RCC 7860 (cell line): Measurements from ENCODE around the gene MAP3K1.
"Not testable (repeated sequence)": the region's sequence is repeated elsewhere in the genome, so short reads cannot be mapped to it uniquely, and the experiment has no call there.

ENCODE experiments used
- DNase-seq: peaks from one replicate; pipeline ENCODE4 v3.0.0-alpha.2; 2015; ENCODE audit warnings: low spot score
- FAIRE-seq: peaks from 2 replicates; lab custom pipeline; 2012; peaks lifted over from hg19 to GRCh38; lab: Jason Lieb, UNC

Gene MAP3K1

GRCh38 chr5:56814963-56815657 lies at the start of gene MAP3K1:
Gene MAP3K1 (plus strand): TSS chr5:56815549. CDS start chr5:56815574, 25 bp downstream.
- FAIRE-seq (no peak), DNase-seq (peak; percentile 53)

GRCh38 chr5:56766926-56767325 lies 48.4 kb upstream of the MAP3K1 start:
- DNase-seq (no peak), FAIRE-seq (no peak)

GRCh38 chr5:56769875-56770604 lies 45.3 kb upstream of the MAP3K1 start:
- no peak for FAIRE-seq
- no peak for DNase-seq

GRCh38 chr5:56772767-56773166 lies 42.6 kb upstream of the MAP3K1 start:
- no peak for FAIRE-seq
- DNase-seq: no peak

- FAIRE-seq (no peak), DNase-seq (no peak)
These were observed 40.4 kb upstream of the MAP3K1 start for GRCh38 chr5:56774957-56775356.

GRCh38 chr5:56776212-56776846 lies 39.0 kb upstream of the MAP3K1 start:
- DNase-seq, FAIRE-seq: not testable (repeated sequence)

- FAIRE-seq: no peak
- no peak for DNase-seq
These were observed 32.1 kb upstream of the MAP3K1 start for GRCh38 chr5:56783261-56783660.

- DNase-seq (no peak), FAIRE-seq (no peak)
These were observed 29.0 kb upstream of the MAP3K1 start for GRCh38 chr5:56786346-56786745.

- FAIRE-seq (no peak), DNase-seq (no peak)
These were observed 24.0 kb upstream of the MAP3K1 start for GRCh38 chr5:56791396-56791795.

- FAIRE-seq: no peak
These were observed 16.8 kb upstream of the MAP3K1 start for GRCh38 chr5:56798521-56798920.

GRCh38 chr5:56800186-56800585 lies 15.2 kb upstream of the MAP3K1 start:
- no peak for FAIRE-seq
- DNase-seq: no peak

More at GRCh38 chr5:56798521-56798920, 16.8 kb upstream of the MAP3K1 start:
- no peak for DNase-seq

- no peak for DNase-seq
- FAIRE-seq: no peak
These were observed 14.1 kb upstream of the MAP3K1 start for GRCh38 chr5:56801256-56801655.

- DNase-seq (no peak), FAIRE-seq (no peak)
These were observed 13.1 kb upstream of the MAP3K1 start for GRCh38 chr5:56802205-56802604.

GRCh38 chr5:56803025-56803424 lies 12.3 kb upstream of the MAP3K1 start:
- no peak for DNase-seq
- FAIRE-seq: no peak

GRCh38 chr5:56803894-56804293 lies 11.5 kb upstream of the MAP3K1 start:
- FAIRE-seq: no peak
- no peak for DNase-seq

- FAIRE-seq (no peak), DNase-seq (no peak)
These were observed 7.7 kb upstream of the MAP3K1 start for GRCh38 chr5:56807679-56808078.

GRCh38 chr5:56808211-56808610 lies 7.1 kb upstream of the MAP3K1 start:
- no peak for FAIRE-seq
- DNase-seq: no peak

- DNase-seq: no peak
- no peak for FAIRE-seq
These were observed 4.5 kb upstream of the MAP3K1 start for GRCh38 chr5:56810826-56811225.

GRCh38 chr5:56812110-56812509 lies 3.2 kb upstream of the MAP3K1 start:
- FAIRE-seq (no peak), DNase-seq (peak; percentile 19)

- DNase-seq: no peak
- FAIRE-seq: no peak
These were observed 2.0 kb upstream of the MAP3K1 start for GRCh38 chr5:56813302-56813701.

- no peak for FAIRE-seq
- DNase-seq: no peak
These were observed 887 bp upstream of the MAP3K1 start for GRCh38 chr5:56814361-56814962.
